MCF 10A (cell line): ENCODE results near the gene KIRREL3. TPM values are rescaled to one million over a fixed set of nuclear protein-coding genes. Genes with fewer than 3 reads are reported as not detected.

Experiments used
- BruUV-seq: library from RNA; stranded (reverse); fragments of 400-500 nt; replicated peaks from 2 replicates; lab custom pipeline; 2021; lab: Mats Ljungman, UMichigan
- CTCF ChIA-PET: fragments of 300-600 bp; sonication (Branson Sonifier 250); formaldehyde crosslinking; extraction: SDS; loops from one replicate; lab custom pipeline; 2021; ENCODE audit warnings: antibody characterized with exemption, inconsistent platforms; lab: Yijun Ruan, JAX
- POLR2A ChIA-PET: fragments of 300-600, 350-650 bp; sonication (Branson Sonifier 250); formaldehyde crosslinking; extraction: SDS; loops from one replicate; lab custom pipeline; 2020; ENCODE audit warnings: antibody characterized with exemption, inconsistent platforms; lab: Yijun Ruan, JAX
- DNase-seq: peaks from one replicate; pipeline ENCODE4 v3.0.0-alpha.2; 2018; ENCODE audit not compliant: unreplicated experiment
- H3K27ac Mint-ChIP-seq: one replicate; pipeline ENCODE4 v1.8.0; 2022; ENCODE audit warnings: mild to moderate bottlenecking, low read depth, mixed read lengths; ENCODE audit not compliant: unreplicated experiment
- H3K27me3 Mint-ChIP-seq: one replicate; pipeline ENCODE4 v1.8.0; 2022; ENCODE audit warnings: mixed read lengths; ENCODE audit not compliant: insufficient read depth, unreplicated experiment
- H3K36me3 Mint-ChIP-seq: one replicate; pipeline ENCODE4 v1.8.0; 2022; ENCODE audit warnings: mild to moderate bottlenecking, moderate library complexity, mixed read lengths; ENCODE audit not compliant: insufficient read depth, unreplicated experiment
- H3K4me1 Mint-ChIP-seq: one replicate; pipeline ENCODE4 v1.8.0; 2022; ENCODE audit warnings: mixed read lengths; ENCODE audit not compliant: insufficient read depth, unreplicated experiment
- H3K4me3 Mint-ChIP-seq: one replicate; pipeline ENCODE4 v1.8.0; 2022; ENCODE audit warnings: mild to moderate bottlenecking, moderate library complexity, mixed read lengths; ENCODE audit not compliant: unreplicated experiment
- H3K9me3 Mint-ChIP-seq: one replicate; pipeline ENCODE4 v1.8.0; 2022; ENCODE audit warnings: mixed read lengths; ENCODE audit not compliant: unreplicated experiment
- intact Hi-C: fragments of 100-400 bp; cut with micrococcal nuclease; formaldehyde crosslinking; loops from 2 replicates; pipeline ENCODE4 v1.14.1; 2022
- total RNA-seq: library from RNA; stranded (reverse); gene quantifications from 2 replicates; pipeline ENCODE4 v1.2.3, GENCODE V29; 2022
- TF ChIP-seq, protein P1 (sequence below): fragments of 200-600 bp; IDR thresholded peaks from one replicate; pipeline ENCODE4 v1.8.0; 2022; ENCODE audit warnings: antibody characterized with exemption, mild to moderate bottlenecking; ENCODE audit not compliant: unreplicated experiment

KIRREL3 gene
- total RNA-seq, 1 experiment from 2014 or later, result not detected

- intact Hi-C loops, result no loop called here
- DNase-seq, result no peak
- no peak overlapping the region for H3K4me3 Mint-ChIP-seq
- H3K4me1 Mint-ChIP-seq, result no peaks in the 10 kb centered on the region
- peaks cover 5% of the 10 kb centered on the region for H3K9me3 Mint-ChIP-seq
- POLR2A ChIA-PET, result interaction anchor here (0.5 kb wide), 1 partner anchor 543 kb away, joined by 3 read pairs; no protein-coding TSS in a partner anchor
- H3K36me3 Mint-ChIP-seq, result peaks cover 4% of the 10 kb centered on the region
- TF ChIP-seq, protein P1, sequence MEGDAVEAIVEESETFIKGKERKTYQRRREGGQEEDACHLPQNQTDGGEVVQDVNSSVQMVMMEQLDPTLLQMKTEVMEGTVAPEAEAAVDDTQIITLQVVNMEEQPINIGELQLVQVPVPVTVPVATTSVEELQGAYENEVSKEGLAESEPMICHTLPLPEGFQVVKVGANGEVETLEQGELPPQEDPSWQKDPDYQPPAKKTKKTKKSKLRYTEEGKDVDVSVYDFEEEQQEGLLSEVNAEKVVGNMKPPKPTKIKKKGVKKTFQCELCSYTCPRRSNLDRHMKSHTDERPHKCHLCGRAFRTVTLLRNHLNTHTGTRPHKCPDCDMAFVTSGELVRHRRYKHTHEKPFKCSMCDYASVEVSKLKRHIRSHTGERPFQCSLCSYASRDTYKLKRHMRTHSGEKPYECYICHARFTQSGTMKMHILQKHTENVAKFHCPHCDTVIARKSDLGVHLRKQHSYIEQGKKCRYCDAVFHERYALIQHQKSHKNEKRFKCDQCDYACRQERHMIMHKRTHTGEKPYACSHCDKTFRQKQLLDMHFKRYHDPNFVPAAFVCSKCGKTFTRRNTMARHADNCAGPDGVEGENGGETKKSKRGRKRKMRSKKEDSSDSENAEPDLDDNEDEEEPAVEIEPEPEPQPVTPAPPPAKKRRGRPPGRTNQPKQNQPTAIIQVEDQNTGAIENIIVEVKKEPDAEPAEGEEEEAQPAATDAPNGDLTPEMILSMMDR, result no peak
- no peaks in the 10 kb centered on the region for H3K27me3 Mint-ChIP-seq
- H3K27ac Mint-ChIP-seq, result no peak overlapping the region
- CTCF ChIA-PET, result interaction anchor here (1.0 to 1.5 kb wide), 2 partner anchors 12 to 21 kb away, joined by 3 to 5 read pairs; no protein-coding TSS in a partner anchor
- BruUV-seq, result no TSS peak
Observed at GRCh38 chr11:126695293-126695692, 305.3 kb downstream of the KIRREL3 start.

DNA sequence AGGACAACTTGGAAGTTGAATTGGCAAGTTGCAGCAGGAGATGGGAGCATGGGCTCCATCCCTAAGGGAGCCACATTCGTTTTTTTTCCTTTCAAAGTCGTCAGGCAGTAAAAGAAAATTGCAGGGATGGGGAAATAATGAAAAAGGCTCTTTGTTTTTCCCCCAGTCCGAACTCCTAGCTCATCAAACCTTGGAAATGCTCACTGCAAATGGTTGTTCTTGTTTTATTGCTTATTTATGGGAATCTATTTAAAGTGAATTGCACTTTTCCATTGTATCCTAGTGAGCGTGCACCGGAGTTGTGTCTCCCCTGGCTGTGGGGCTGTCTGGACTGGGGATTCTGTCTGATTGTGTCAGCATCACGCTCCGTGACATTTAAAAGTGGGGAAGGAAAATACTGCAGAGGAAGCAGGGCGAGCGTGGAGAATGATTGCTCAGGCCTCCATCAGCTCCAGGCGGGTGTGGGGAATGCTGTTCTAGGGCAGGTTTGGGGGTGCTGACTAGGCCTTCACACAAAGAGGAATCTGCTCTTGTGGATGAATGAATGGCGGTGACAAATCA, 306.4 kb downstream of the KIRREL3 start:
- no peak overlapping the region for H3K4me3 Mint-ChIP-seq
- CTCF ChIA-PET, result interaction anchor here (0.8 kb wide), 1 partner anchor 22 kb away, joined by 3 read pairs; no protein-coding TSS in a partner anchor
- TF ChIP-seq, protein P1, result no peak
- BruUV-seq, result no TSS peak
- no peak overlapping the region for H3K27ac Mint-ChIP-seq
- intact Hi-C loops, result no loop called here
- no peaks in the 10 kb centered on the region for H3K4me1 Mint-ChIP-seq
- POLR2A ChIA-PET, result no interaction called here
- DNase-seq, result no peak
- H3K36me3 Mint-ChIP-seq, result peaks cover 4% of the 10 kb centered on the region
- peaks cover 5% of the 10 kb centered on the region for H3K9me3 Mint-ChIP-seq
- H3K27me3 Mint-ChIP-seq, result no peaks in the 10 kb centered on the region

GRCh38 chr11:126687477-126687876, 313.1 kb downstream of the KIRREL3 start:
- intact Hi-C loops, result no loop called here
- Mint-ChIP-seq H3K4me1 (no peaks in the 10 kb centered on the region), H3K36me3 (no peaks in the 10 kb centered on the region), H3K27me3 (no peaks in the 10 kb centered on the region), H3K4me3 (no peak overlapping the region), H3K27ac (no peak overlapping the region), H3K9me3 (peaks cover 5% of the 10 kb centered on the region)
- TF ChIP-seq, protein P1, result no peak
- no TSS peak for BruUV-seq
- ChIA-PET POLR2A (no interaction called here), CTCF (no interaction called here)
- DNase-seq, result no peak

DNA sequence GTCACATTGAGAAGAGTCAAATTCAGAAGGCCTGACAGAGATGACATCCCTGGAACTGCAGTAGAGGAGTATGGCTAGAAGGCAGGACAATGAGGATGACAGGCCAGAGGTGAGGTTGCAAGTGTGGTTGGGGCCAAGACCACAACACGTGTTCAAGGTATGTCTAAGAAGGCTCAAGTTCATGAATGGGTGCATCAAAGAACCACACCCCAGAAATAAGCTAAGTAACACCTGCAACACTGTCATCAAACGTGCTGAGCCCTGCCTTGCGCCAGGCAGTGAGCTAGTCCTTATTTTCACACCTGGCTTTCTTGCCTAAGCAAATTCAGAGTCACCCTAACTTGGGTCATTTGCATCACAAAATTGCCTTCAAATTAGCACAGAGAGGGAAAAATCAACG, 313.6 kb downstream of the KIRREL3 start:
- no peak for DNase-seq
- TF ChIP-seq, protein P1, result no peak
- no peaks in the 10 kb centered on the region for H3K4me1 Mint-ChIP-seq
- no peak overlapping the region for H3K27ac Mint-ChIP-seq
- H3K9me3 Mint-ChIP-seq, result peaks cover 5% of the 10 kb centered on the region
- no peaks in the 10 kb centered on the region for H3K27me3 Mint-ChIP-seq
- no peak overlapping the region for H3K4me3 Mint-ChIP-seq
- ChIA-PET POLR2A (no interaction called here), CTCF (no interaction called here)
- intact Hi-C loops, result no loop called here
- no TSS peak for BruUV-seq
- no peaks in the 10 kb centered on the region for H3K36me3 Mint-ChIP-seq
